ENCODE measurements around the gene FOXN3.

DNA sequence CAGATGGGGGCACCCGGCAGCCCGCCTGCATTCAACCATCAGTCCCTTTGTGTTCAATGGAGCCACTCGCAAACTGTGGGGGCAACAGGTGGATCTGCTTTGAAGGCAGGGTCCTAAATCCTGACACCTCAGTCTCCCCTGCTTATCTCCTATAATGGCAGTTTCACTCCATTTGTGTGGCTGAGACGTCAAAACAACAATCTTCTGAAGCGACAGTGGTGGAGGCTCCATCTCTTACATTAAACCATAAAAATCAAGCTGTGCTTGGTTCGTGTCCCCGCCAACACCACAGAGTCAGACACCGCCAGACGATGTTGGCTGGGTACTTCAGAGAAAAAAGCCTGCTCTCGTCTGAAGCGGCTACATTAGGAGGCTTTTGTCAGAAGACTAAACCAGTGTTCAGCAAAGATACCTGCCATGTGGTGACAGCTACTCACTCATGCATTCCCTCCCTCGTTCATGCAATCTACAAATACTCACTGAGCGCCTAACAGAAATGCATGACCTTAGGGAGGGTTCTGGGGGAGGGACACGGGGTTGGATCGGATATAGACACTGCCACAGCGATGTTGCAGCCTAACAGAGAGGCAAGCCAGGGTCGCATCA lies 253.9 kb downstream of the FOXN3 start:
- no peak for TF ChIP-seq POLR2A (IDR thresholded peaks at IDR 0.05)
- TF ChIP-seq, protein P1, sequence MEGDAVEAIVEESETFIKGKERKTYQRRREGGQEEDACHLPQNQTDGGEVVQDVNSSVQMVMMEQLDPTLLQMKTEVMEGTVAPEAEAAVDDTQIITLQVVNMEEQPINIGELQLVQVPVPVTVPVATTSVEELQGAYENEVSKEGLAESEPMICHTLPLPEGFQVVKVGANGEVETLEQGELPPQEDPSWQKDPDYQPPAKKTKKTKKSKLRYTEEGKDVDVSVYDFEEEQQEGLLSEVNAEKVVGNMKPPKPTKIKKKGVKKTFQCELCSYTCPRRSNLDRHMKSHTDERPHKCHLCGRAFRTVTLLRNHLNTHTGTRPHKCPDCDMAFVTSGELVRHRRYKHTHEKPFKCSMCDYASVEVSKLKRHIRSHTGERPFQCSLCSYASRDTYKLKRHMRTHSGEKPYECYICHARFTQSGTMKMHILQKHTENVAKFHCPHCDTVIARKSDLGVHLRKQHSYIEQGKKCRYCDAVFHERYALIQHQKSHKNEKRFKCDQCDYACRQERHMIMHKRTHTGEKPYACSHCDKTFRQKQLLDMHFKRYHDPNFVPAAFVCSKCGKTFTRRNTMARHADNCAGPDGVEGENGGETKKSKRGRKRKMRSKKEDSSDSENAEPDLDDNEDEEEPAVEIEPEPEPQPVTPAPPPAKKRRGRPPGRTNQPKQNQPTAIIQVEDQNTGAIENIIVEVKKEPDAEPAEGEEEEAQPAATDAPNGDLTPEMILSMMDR (IDR thresholded peaks at IDR 0.05), result no peak
